GM21576 (cell line): ENCODE measurements around the gene TWSG1.
"Not testable (repeated sequence)": the region's sequence is repeated elsewhere in the genome, so short reads cannot be mapped to it uniquely, and the experiment has no call there.

Experiments
- ATAC-seq: cut with Tn5 transposase; IDR thresholded peaks from one replicate; pipeline ENCODE4 v1.9.1; 2021; ENCODE audit warnings: mild to moderate bottlenecking, moderate library complexity; ENCODE audit not compliant: unreplicated experiment

TWSG1 gene

GRCh38 chr18:9422816-9423519, 88.4 kb downstream of the TWSG1 start:
- ATAC-seq = no peak

GRCh38 chr18:9423648-9424047, 89.1 kb downstream of the TWSG1 start:
- ATAC-seq = not testable (repeated sequence)

GRCh38 chr18:9424235-9424634, 89.7 kb downstream of the TWSG1 start:
- ATAC-seq = not testable (repeated sequence)

- ATAC-seq = no peak
Observed at GRCh38 chr18:9426753-9427152, 92.2 kb downstream of the TWSG1 start.

GRCh38 chr18:9428301-9428706, 93.7 kb downstream of the TWSG1 start:
- ATAC-seq = no peak

GRCh38 chr18:9428862-9429661, 94.5 kb downstream of the TWSG1 start:
- ATAC-seq = no peak

- ATAC-seq = no peak
Observed at GRCh38 chr18:9429662-9429993, 95.1 kb downstream of the TWSG1 start.

- ATAC-seq = not testable (repeated sequence)
Observed at GRCh38 chr18:9430315-9430714, 95.7 kb downstream of the TWSG1 start.

GRCh38 chr18:9431296-9431695, 96.7 kb downstream of the TWSG1 start:
- no peak for ATAC-seq

- ATAC-seq = not testable (repeated sequence)
Observed at GRCh38 chr18:9433122-9433521, 98.5 kb downstream of the TWSG1 start.

- no peak for ATAC-seq
Observed at GRCh38 chr18:9433671-9434121, 99.1 kb downstream of the TWSG1 start.

GRCh38 chr18:9434122-9434701, 99.6 kb downstream of the TWSG1 start:
- ATAC-seq = no peak

GRCh38 chr18:9435041-9435440, 100.5 kb downstream of the TWSG1 start:
- ATAC-seq = no peak

GRCh38 chr18:9436206-9436929, 101.8 kb downstream of the TWSG1 start:
- ATAC-seq = no peak

GRCh38 chr18:9437021-9437437, 102.5 kb downstream of the TWSG1 start:
- ATAC-seq = no peak

GRCh38 chr18:9437672-9438071, 103.1 kb downstream of the TWSG1 start:
- no peak for ATAC-seq

GRCh38 chr18:9441061-9441460, 106.5 kb downstream of the TWSG1 start:
- ATAC-seq = no peak

GRCh38 chr18:9444549-9444948, 110.0 kb downstream of the TWSG1 start:
- no peak for ATAC-seq

- no peak for ATAC-seq
Observed at GRCh38 chr18:9446839-9447238, 112.3 kb downstream of the TWSG1 start.

- ATAC-seq = no peak
Observed at GRCh38 chr18:9447334-9447733, 112.8 kb downstream of the TWSG1 start.
